A549 (cell line): Measurements from ENCODE around the gene TXNDC2.

ENCODE experiments used
- CHD4 ChIP-seq: fragments of 200-600 bp; sonication (generic); IDR thresholded peaks from 2 replicates; pipeline ENCODE4 v1.6.1; 2016; ENCODE audit warnings: antibody characterized with exemption, mild to moderate bottlenecking, borderline replicate concordance
- EP300 ChIP-seq, 2 experiments: fragments of >200 bp; sonication (Bioruptor Twin); formaldehyde crosslinking; IDR thresholded peaks; 2 replicates in 1 of 2; 3 replicates in 1 of 2; pipeline ENCODE4 v1.6.1; 2016 to 2017
- MAFK ChIP-seq: fragments of 450-650 bp; IDR thresholded peaks from 2 replicates; pipeline ENCODE4 v1.6.1; 2014; ENCODE audit not compliant: partially characterized antibody
- POLR2A ChIP-seq: IDR thresholded peaks from 2 replicates; pipeline ENCODE4 v1.6.1; 2012; ENCODE audit warnings: mild to moderate bottlenecking, low read length
- RNF2 ChIP-seq: fragments of 200-600 bp; sonication (generic); IDR thresholded peaks from 2 replicates; pipeline ENCODE4 v1.6.1; 2016; ENCODE audit warnings: low read depth, mild to moderate bottlenecking, antibody characterized with exemption, moderate library complexity, borderline replicate concordance
- ZSCAN20 ChIP-seq: fragments of 250-450 bp; sonication (Bioruptor Pico); IDR thresholded peaks from 2 replicates; pipeline ENCODE4 v1.8.0; 2022; ENCODE audit warnings: mild to moderate bottlenecking, moderate library complexity
- TF ChIP-seq, protein P1 (sequence below): fragments of >200 bp; sonication (Bioruptor Twin); formaldehyde crosslinking; IDR thresholded peaks from 3 replicates; pipeline ENCODE4 v1.5.1; 2016

- TF ChIP-seq, protein P1, sequence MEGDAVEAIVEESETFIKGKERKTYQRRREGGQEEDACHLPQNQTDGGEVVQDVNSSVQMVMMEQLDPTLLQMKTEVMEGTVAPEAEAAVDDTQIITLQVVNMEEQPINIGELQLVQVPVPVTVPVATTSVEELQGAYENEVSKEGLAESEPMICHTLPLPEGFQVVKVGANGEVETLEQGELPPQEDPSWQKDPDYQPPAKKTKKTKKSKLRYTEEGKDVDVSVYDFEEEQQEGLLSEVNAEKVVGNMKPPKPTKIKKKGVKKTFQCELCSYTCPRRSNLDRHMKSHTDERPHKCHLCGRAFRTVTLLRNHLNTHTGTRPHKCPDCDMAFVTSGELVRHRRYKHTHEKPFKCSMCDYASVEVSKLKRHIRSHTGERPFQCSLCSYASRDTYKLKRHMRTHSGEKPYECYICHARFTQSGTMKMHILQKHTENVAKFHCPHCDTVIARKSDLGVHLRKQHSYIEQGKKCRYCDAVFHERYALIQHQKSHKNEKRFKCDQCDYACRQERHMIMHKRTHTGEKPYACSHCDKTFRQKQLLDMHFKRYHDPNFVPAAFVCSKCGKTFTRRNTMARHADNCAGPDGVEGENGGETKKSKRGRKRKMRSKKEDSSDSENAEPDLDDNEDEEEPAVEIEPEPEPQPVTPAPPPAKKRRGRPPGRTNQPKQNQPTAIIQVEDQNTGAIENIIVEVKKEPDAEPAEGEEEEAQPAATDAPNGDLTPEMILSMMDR: no peak
- TF ChIP-seq CHD4: no peak
- TF ChIP-seq POLR2A: no peak
- TF ChIP-seq EP300 (IDR thresholded peaks at IDR 0.05): no peak
- no peak for TF ChIP-seq RNF2
- no peak for TF ChIP-seq ZSCAN20 (CRISPR knock-in tag)
- no peak for TF ChIP-seq MAFK
Measured at GRCh38 chr18:9861157-9861556, 24.6 kb upstream of the TXNDC2 start.
